Subcutaneous adipose tissue (tissue), 4 donors: ENCODE measurements around the gene PRM1. TPM values are rescaled to one million over a fixed set of nuclear protein-coding genes. Genes with fewer than 3 reads are reported as not detected.

Experiments
- CTCF ChIP-seq: fragments of 450-650 bp; IDR thresholded peaks from one replicate; pipeline ENCODE4 v1.5.1; 2016; ENCODE audit warnings: low read depth, mild to moderate bottlenecking, control low read depth, antibody characterized with exemption, moderate library complexity
- total RNA-seq, 4 donors: library from RNA; depleted of rRNA; stranded (reverse); fragments of >200 nt; gene quantifications; one replicate each; pipeline ENCODE4 v1.1.0, GENCODE V29; 2016

The PRM1 gene
- total RNA-seq, 4 donors from 2014 or later: not detected

DNA sequence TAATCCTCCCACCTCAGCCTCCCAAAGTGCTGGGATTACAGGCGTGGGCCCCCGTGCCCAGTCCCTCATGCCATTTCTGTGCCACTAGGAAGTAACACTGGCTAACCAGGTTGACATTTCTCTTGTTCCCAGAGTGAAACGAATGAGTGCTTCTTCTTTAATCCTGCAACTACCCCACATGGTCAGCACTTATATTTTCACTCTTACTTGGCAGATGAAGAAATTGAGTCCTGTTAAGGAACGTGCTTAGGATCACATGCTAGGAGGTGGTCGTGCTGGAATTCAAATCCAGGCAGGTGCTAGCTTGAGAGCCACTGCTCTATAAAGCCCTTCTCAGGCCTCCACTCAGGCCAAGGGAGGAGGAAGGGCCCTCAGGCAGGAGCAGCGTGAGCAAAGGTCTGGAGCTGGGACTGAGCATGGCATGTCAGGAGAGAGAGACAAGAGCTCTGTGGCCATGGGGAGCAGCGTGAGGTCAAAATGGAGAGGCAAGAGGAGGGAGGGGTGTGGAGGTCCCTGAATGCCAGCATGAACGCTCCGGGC is 45.7 kb upstream of the PRM1 start:
- no peak for TF ChIP-seq CTCF

DNA sequence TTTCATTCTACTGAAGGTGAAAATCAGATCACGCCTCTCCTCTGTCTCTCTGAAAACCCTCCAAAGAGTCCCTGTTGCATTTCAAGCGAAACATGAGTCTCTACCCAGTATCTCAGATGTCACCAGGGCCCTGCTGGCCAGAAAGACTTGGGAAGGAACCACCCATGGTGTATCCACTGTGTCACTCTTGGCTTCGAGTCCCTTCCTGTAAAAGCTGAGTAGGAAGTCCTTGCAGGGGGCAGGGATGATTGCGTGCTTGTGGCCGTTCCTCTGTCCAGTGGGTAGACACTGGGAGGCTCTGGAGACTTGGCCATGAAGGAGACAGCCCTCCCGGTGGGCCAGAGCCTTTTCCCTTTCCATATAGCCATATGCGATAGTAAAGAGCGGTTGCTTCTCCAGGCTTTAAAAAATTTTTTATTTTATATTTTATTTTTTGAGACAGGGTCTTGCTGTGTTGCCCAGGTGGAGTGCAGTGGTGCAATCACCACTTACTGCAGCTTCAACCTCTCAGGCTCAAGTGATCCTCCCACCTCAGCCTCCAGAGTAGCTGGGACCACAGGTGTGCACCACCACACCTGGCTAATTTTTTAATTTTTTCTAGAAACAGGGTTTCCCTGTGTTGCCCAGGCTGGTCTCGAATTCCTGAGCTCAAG is 45.1 kb upstream of the PRM1 start:
- TF ChIP-seq CTCF: no peak

GRCh38 chr16:11325404-11326083 is 44.4 kb upstream of the PRM1 start:
- no peak for TF ChIP-seq CTCF

DNA sequence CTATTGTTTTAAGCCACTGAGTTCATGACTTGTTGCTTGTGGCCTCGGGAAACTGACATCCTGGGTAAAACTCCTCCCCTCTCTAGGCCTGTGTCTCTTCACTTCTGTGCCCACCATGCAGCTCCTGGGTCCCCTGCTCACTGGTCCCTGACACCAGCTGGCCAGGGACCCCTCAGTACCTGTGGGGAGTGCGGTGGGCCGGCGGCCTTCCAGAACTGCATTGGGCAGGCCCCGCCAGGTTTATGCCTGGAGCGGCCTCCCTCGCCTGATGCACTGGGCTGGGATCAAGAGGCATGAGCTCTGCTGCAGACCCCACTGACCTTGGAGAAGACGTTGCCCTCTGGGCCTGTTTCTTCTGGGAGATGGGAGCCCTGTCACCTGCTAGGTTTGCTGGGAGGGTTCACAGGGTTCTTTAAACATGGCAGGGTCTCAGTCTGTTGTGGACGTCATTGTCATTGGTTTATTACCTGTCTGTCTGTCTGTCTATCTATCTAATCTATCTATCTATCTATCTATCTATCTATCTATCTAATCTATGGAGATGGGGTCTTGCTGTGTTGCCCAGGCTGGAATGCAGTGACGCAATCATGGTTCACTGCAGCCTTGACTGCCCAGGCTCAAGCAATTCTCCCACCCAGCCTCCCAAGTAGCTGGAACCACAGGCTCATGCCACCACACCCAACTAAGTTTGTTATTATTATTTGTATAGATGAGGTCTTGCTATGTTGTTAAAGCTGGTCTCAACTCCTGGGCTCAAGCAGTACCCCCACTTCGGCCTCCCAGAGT is 42.6 kb upstream of the PRM1 start:
- no peak for TF ChIP-seq CTCF

GRCh38 chr16:11322823-11323222 is 41.7 kb upstream of the PRM1 start:
- TF ChIP-seq CTCF: no peak

DNA sequence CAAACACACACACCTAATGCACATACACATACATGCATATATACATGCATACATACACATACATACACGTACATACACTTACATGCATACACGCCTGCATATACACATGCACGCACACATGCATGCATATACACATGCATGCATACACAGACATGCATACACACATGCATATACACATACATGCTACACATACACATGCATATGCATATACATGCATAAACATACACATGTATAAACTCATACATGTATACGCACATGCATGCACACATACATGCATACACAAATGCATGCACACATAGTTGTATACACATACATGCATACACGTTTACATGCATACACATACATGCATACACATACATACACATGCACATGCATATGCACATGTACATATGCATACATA is 40.5 kb upstream of the PRM1 start:
- TF ChIP-seq CTCF: no peak

- no peak for TF ChIP-seq CTCF
These were observed 39.0 kb upstream of the PRM1 start for GRCh38 chr16:11320170-11320569.
